ENCODE results near the gene KRT27.
"Not testable (repeated sequence)": the region's sequence is repeated elsewhere in the genome, so short reads cannot be mapped to it uniquely, and the experiment has no call there.

The KRT27 gene

GRCh38 chr17:40818733-40819527 lies 36.6 kb upstream of the KRT27 start:
- TF ChIP-seq CTCF (IDR thresholded peaks at IDR 0.05; ENCODE audit: control insufficient read depth, insufficient read depth, low read depth, low read length, missing control alignments): no peak
- no peak for DNase-seq (ENCODE audit: low read depth)
- peak overlapping the region; percentile 50 for H3K4me3 ChIP-seq (ENCODE audit: control insufficient read depth, low read depth, low read length)

GRCh38 chr17:40818343-40818732 lies 36.0 kb upstream of the KRT27 start:
- no peak for TF ChIP-seq CTCF (IDR thresholded peaks at IDR 0.05; ENCODE audit: control insufficient read depth, insufficient read depth, low read depth, low read length, missing control alignments)
- DNase-seq (ENCODE audit: low read depth): no peak
- H3K4me3 ChIP-seq (ENCODE audit: control insufficient read depth, low read depth, low read length): peak overlapping the region; percentile 42

GRCh38 chr17:40817103-40817682 lies 34.8 kb upstream of the KRT27 start:
- H3K4me3 ChIP-seq (ENCODE audit: control insufficient read depth, low read depth, low read length): no peak overlapping the region
- no peak for TF ChIP-seq CTCF (IDR thresholded peaks at IDR 0.05; ENCODE audit: control insufficient read depth, insufficient read depth, low read depth, low read length, missing control alignments)
- DNase-seq (ENCODE audit: low read depth): no peak

- no peak for DNase-seq (ENCODE audit: low read depth)
- no peak overlapping the region for H3K4me3 ChIP-seq (ENCODE audit: control insufficient read depth, low read depth, low read length)
- no peak for TF ChIP-seq CTCF (IDR thresholded peaks at IDR 0.05; ENCODE audit: control insufficient read depth, insufficient read depth, low read depth, low read length, missing control alignments)
Measured at GRCh38 chr17:40816569-40816968, 34.2 kb upstream of the KRT27 start.

- DNase-seq (ENCODE audit: low read depth): no peak
- TF ChIP-seq CTCF (IDR thresholded peaks at IDR 0.05; ENCODE audit: control insufficient read depth, insufficient read depth, low read depth, low read length, missing control alignments): no peak
- no peak overlapping the region for H3K4me3 ChIP-seq (ENCODE audit: control insufficient read depth, low read depth, low read length)
Measured at GRCh38 chr17:40815381-40815780, 33.0 kb upstream of the KRT27 start.

- not testable (repeated sequence) for DNase-seq (ENCODE audit: low read depth); H3K4me3 ChIP-seq (ENCODE audit: control insufficient read depth, low read depth, low read length)
Measured at GRCh38 chr17:40814657-40815056, 32.3 kb upstream of the KRT27 start.

- H3K4me3 ChIP-seq (ENCODE audit: control insufficient read depth, low read depth, low read length): no peak overlapping the region
- no peak for TF ChIP-seq CTCF (IDR thresholded peaks at IDR 0.05; ENCODE audit: control insufficient read depth, insufficient read depth, low read depth, low read length, missing control alignments)
- no peak for DNase-seq (ENCODE audit: low read depth)
Measured at GRCh38 chr17:40813804-40814203, 31.5 kb upstream of the KRT27 start.

Data from AG09309 (cell line).